HG03432 (cell line): ENCODE results near the gene TFEB.

Source experiments
- ATAC-seq: cut with Tn5 transposase; IDR thresholded peaks from one replicate; pipeline ENCODE4 v1.9.1; 2021; ENCODE audit warnings: mild to moderate bottlenecking, moderate library complexity; ENCODE audit not compliant: unreplicated experiment

The TFEB gene

GRCh38 chr6:41739041-41739440 lies 3.6 kb upstream of the TFEB start:
- ATAC-seq, result no peak

GRCh38 chr6:41737591-41738130 lies 2.3 kb upstream of the TFEB start:
- ATAC-seq, result no peak

GRCh38 chr6:41736800-41737555 lies 1.6 kb upstream of the TFEB start:
- ATAC-seq, result no peak

DNA sequence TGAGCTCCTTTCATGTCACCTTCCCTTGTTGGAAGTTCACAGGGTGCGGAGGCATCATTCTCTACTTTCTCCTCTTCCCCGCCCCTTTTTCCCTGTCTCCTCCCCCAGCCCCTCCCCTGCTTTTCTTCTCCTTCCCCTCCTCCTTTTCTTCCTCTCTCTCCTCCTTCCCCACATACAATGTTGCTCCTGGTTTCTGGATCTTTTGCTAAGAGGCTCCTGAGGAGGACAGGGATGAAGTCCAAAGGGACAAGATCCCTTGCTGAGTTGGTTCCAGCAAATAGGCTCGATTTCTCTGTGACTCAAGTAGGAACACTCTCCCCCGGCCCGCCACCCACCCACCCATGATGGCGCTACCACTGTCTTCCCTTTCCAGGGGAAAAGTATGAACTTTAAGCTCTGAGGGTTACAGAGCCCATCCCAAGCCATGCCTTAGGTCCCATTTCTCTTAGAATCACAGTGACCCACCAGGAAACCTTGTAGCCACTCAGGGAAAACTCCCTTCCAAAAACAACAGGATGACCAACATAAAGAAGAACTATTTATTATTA lies 852 bp upstream of the TFEB start:
- ATAC-seq, result no peak

- ATAC-seq, result peak; percentile 30
Measured at GRCh38 chr6:41734666-41735426, 562 bp downstream of the TFEB start.

DNA sequence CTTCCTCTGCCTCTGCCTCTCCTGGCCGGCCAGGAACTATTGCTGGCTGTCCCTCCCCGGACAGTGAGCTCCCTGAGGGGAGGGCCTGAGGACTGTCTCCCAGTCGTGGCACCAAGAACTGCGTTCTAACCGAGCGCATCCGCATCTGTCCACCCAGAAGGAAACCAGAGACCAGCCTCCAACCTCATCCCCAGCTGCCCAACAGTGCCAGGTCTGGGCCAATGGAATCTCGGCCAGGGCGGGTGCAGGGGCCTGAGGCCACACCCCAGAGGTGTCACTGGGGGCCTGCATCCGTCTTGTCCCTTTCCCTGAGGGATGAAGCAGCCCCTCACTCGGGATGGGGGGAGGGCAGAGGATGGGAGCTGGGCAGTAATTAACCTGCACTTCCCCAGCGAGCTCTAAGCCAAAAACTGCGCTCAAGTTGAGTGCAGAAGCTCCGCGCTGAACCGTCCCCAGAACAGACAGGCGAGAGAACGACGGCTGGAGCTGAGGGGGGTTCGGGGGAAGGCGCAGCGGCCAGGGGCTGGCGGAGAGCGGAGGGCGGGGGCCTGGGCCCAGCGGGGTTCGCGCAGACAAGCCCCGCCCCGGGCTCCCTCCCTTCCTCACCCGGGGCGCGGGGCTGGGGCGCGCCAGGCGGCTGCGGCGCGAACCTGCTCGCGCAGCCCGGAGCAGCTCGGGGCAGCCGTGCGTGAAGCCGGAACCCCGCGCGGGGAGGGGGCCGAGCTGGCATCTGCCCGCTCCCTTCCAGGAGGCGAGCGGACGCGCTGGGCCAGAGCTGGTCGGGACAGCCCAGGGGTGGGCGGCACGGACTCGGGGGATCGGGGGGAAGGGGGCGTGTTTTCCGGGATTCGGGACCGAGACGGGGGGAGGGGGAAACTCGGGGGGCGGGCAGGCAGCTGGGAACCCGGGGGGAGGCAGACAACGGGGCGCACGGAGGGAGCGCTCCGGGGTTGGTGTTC lies 1.4 kb downstream of the TFEB start:
- ATAC-seq, result peak; percentile 53

- no peak for ATAC-seq
Measured at GRCh38 chr6:41733360-41733706, 2.1 kb downstream of the TFEB start.

DNA sequence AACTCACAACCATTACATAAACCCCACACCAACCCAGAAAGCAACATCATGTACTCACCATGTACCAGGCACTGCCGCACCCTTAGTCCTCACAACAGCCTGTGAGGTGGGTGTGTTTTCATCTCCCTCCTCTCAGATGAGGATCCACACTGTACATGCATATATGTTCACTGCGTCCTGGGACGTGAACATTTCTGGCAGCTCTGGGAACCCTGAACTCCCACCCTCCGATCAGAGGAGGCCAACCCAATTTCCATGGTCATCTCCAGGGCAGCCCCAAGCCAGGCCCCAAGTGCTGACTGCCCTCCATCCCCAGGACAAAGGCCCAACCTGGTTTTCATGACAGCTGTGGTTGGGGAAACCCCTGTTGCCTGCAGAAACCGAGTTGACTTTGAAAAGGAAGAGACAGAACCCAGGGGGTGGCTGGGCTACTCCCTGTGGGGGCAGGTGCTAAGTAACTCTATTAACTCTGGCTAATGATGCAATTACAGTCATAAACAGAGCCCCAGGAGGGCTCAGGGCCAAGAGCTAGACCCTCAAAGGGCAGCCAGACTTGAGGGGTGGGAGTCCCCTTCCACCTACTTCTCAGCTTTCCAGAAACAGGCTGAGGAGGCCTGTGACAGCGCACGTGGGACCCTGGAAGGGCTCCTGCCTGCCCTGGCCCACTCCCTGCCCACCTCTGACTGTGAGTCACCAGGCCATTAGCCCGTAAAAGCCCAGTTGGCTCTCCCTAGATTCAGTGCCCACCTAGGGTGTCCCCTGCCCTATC lies 2.6 kb downstream of the TFEB start:
- peak; percentile 30 for ATAC-seq

DNA sequence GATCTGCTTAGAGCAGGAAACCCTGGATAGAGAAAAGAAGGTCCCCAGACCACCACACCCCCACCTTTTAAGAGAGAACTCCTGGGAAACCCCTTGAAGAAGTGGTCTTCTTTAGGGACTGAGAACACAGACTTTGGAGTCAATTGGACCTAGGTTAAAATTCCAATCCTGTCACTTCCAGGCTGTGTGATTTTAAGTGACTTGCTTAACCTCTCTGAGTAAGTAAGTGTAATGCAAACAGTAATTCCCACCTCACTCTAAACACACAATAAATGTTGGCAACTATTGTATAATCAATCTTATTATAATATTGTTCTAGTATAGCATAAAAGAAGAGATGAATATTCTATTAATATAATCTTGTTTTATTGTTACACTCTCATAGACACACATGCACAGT lies 3.3 kb downstream of the TFEB start:
- ATAC-seq, result no peak

DNA sequence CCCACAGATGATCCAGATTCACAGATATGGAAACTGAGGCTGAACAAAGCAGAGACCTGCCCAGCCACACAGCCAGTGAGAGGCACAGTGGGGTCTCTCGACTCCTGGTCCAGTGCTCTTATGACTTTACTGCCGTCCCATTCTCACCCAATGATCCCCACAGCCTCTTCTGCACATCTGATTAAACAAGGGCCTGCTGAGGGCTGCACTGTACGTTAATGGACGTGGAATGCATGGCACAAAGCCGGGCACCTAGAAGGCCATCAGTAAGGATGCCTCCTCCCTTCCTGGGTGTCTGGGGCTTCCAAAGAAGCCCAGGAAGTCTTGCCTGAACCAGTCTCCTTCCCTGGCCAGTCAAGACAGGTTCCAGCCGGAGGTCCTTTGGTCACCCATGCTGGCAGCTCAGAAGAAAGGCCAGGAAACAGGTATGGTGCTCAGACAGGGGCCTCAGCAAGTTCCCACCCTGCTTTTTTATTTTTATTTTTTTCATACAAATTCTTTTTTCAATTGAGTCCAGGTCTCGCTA lies 3.8 kb downstream of the TFEB start:
- ATAC-seq, result no peak

DNA sequence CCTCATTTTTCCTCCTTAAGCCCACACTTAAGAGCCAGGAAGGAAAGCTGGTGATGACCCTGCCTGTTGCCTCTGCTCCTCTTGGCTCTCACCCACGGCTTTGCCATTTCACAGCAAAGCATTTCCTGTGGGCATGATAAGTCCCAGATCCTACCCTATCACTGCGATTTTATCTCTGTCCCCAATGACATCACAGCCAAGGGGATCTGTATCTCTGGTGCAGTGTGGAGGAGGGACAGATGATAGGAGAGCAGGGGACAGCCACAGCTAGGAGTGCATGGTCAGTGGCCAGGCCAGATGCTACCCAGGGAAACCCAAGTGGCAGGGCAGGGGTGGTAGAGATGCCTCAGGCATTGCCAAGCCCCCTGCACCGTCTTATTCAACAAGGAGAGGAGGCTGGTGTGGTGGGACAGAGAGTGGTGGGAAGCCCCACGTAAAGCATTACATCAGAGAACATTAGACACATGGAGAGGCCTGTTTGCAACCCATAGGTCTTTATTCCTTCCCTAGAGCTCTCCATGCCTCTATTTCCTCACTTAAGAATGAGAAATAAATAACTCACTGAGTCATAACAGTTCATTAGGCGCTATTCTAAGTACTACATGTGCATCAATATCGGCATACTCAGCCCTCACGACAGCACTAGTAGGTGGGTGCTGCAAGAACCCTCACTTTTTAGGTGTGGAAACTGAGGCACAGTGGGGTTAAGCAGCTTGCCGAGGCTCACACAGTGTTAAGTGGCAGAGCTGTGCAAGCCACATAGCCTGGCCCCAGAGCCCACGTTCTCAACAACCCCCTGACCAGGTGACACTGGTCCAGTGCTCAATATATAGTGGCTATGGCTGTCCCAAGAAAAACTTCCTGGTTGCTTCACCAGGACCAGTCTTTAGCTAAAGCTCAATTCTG lies 4.6 kb downstream of the TFEB start:
- ATAC-seq, result no peak

DNA sequence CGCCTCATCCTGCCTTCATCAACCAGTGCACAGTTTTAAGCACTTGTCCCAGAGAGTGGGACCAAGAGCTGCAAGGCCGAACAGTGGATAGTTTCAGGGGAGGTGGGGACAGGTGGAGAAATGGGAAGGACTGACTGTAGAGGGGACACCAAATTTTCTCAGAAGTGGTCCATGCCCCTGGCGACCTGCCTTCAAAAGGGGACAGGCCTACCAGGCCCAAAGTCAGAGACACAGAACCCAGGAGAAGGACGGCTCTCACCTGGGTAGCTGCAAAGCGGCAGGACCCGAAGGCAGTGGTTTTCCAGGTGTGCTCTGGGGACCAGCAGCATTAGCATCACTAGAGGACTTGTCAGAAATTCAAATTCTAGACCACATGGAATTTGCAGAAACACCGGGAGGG lies 5.8 kb downstream of the TFEB start:
- ATAC-seq, result no peak

GRCh38 chr6:41728954-41729353 lies 6.5 kb downstream of the TFEB start:
- no peak for ATAC-seq

- ATAC-seq, result no peak
Measured at GRCh38 chr6:41728073-41728936, 7.1 kb downstream of the TFEB start.

DNA sequence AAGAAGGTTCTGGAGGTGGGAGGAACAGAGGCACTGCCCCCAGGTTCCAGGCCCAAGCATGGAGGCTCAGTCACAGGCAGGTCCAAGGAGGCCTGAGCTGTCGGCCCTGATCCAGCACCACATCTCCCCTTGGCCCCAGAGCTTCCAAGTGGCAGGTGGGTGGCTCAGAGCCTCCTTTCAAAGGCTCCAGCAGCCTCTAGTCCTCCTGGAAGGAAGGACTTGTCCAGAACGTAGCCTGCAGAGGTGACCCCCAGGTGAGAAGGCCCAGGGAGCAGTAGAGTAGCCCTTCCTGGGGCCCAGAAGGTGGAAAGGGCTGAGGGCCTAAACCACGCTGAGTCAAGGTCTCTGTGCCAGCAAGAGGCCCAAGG lies 7.7 kb downstream of the TFEB start:
- ATAC-seq, result no peak

- ATAC-seq, result no peak
Measured at GRCh38 chr6:41726876-41727275, 8.5 kb downstream of the TFEB start.

DNA sequence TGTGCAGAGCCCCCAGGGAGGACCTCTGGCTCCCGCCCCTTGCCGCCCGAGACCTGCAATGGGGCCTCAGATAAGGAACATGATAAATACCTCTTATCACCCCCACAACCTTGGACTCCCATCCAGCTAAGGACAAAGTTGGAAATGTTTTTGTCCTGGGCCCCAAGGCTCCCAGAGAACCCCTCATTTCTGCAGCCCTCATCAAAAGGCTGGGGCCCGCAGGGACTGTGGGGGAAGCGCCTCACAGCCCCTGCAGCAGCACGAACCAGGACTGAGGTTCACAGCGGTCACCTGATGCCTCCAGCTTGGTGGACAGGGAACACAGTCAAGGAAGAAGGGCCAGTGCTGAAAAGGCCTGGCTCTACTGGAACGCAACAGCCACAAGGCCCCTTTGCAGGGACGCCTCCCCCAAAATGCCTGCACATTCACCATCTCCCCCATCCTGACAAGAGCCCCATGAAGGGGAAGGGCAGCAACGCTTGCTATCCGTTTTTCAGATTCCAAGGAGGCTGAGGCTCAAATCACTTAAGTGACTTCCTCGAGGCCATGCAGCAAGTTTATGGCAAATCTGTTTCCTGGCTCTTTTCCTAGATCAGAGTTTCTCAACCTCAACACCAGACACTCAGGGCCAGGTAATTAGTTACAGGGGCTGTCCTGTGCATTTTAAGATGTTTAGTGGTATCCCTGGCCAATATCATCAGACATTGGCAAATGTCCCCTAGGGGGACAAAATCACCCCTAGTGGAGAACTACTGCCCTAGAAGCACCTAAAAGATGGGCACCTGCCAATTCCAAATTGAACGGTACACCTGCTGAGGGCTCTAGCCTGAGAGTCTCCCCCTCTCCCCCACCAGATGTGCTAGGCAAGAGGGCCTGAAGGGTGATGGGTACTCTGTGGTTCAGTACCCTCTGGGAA lies 10.6 kb downstream of the TFEB start:
- no peak for ATAC-seq
